PC-3 (cell line): Measurements from ENCODE around the gene DOCK1. TPM values are rescaled to one million over a fixed set of nuclear protein-coding genes. Genes with fewer than 3 reads are reported as not detected.

Experiments used
- ATAC-seq: fragments of 200-7000 bp; cut with Tn5 transposase; 2 replicates; pipeline ENCODE4 v1.9.1; 2020; ENCODE audit warnings: mild to moderate bottlenecking, moderate library complexity
- BruUV-seq: library from RNA; stranded (reverse); fragments of 400-500 nt; replicated peaks from 2 replicates; lab custom pipeline; 2021; lab: Mats Ljungman, UMichigan
- CTCF ChIA-PET: fragments of 300-600 bp; sonication (Branson Sonifier 250); formaldehyde crosslinking; loops from one replicate; lab custom pipeline; 2022; ENCODE audit warnings: antibody characterized with exemption; lab: Charles Lee
- POLR2A ChIA-PET: fragments of 300-600 bp; sonication (Branson Sonifier 250); formaldehyde crosslinking; loops from one replicate; lab custom pipeline; 2022; ENCODE audit warnings: antibody characterized with exemption; ENCODE audit not compliant: unreplicated experiment; lab: Charles Lee
- DNase-seq: peaks from one replicate; pipeline ENCODE4 v3.0.0-alpha.2; 2015
- H2AFZ ChIP-seq: fragments of 300-600 bp; sonication (generic); 2 replicates; pipeline ENCODE4 v1.6.0; 2016; ENCODE audit warnings: antibody characterized with exemption, low read length
- H3F3A ChIP-seq: fragments of 300-600 bp; sonication (generic); one replicate; pipeline ENCODE4 v1.6.0; 2017; ENCODE audit warnings: antibody characterized with exemption, low read length, control low read depth, mild to moderate bottlenecking; ENCODE audit not compliant: unreplicated experiment
- H3K27ac ChIP-seq: fragments of 300-600 bp; sonication (generic); 2 replicates; pipeline ENCODE4 v1.5.1; 2016; ENCODE audit warnings: mild to moderate bottlenecking, low read length
- H3K27me3 ChIP-seq: fragments of 300-600 bp; sonication (generic); 2 replicates; pipeline ENCODE4 v1.6.1; 2016; ENCODE audit warnings: low read length, mixed read lengths
- H3K36me3 ChIP-seq: fragments of 300-600 bp; sonication (generic); 2 replicates; pipeline ENCODE4 v1.6.1; 2016; ENCODE audit warnings: low read depth, mixed run types, low read length, mixed read lengths
- H3K4me1 ChIP-seq: fragments of 300-600 bp; sonication (generic); 2 replicates; pipeline ENCODE4 v1.5.1; 2016; ENCODE audit warnings: low read length; ENCODE audit not compliant: insufficient read depth
- H3K4me2 ChIP-seq: fragments of 300-600 bp; sonication (generic); 2 replicates; pipeline ENCODE4 v1.6.0; 2016; ENCODE audit warnings: low read length
- H3K4me3 ChIP-seq: fragments of 300-600 bp; sonication (generic); 2 replicates; pipeline ENCODE4 v1.5.1; 2016; ENCODE audit warnings: mild to moderate bottlenecking, low read length, mixed read lengths
- H3K79me2 ChIP-seq: fragments of 300-600 bp; sonication (generic); 2 replicates; pipeline ENCODE4 v1.6.1; 2017; ENCODE audit warnings: low read length, mixed read lengths
- H3K9ac ChIP-seq: fragments of 300-600 bp; sonication (generic); 2 replicates; pipeline ENCODE4 v1.6.0; 2016; ENCODE audit warnings: mild to moderate bottlenecking, low read length
- H3K9me2 ChIP-seq: fragments of 300-600 bp; sonication (generic); replicated peaks from 2 replicates; pipeline ENCODE4 v1.6.1; 2016; ENCODE audit warnings: mixed run types, low read length, mixed read lengths
- H3K9me3 ChIP-seq: fragments of 300-600 bp; sonication (generic); 2 replicates; pipeline ENCODE4 v1.6.1; 2016; ENCODE audit warnings: low read length, mixed read lengths
- H4K20me1 ChIP-seq: fragments of 300-600 bp; sonication (generic); 2 replicates; pipeline ENCODE4 v1.6.1; 2016; ENCODE audit warnings: low read length, mixed read lengths
- EZH2 ChIP-seq: fragments of 300-600 bp; sonication (generic); IDR thresholded peaks from one replicate; pipeline ENCODE4 v1.6.1; 2017; ENCODE audit warnings: antibody characterized with exemption, mild to moderate bottlenecking, low read length; ENCODE audit not compliant: unreplicated experiment
- EZH2phosphoT487 ChIP-seq: fragments of 300-600 bp; sonication (generic); IDR thresholded peaks from 2 replicates; pipeline ENCODE4 v1.6.1; 2018; ENCODE audit warnings: mild to moderate bottlenecking, antibody characterized with exemption, low read length, borderline replicate concordance
- intact Hi-C: fragments of 100-400 bp; cut with micrococcal nuclease; formaldehyde crosslinking; loops from 2 replicates; pipeline ENCODE4 v1.9.0; 2023
- total RNA-seq: library from RNA; depleted of rRNA; stranded (reverse); fragments of >200 nt; gene quantifications from 2 replicates; pipeline ENCODE4 v1.2.3, GENCODE V29; 2014
- TF ChIP-seq, protein P1 (sequence below): fragments of 300-600 bp; sonication (generic); conservative IDR thresholded peaks from 2 replicates; pipeline ENCODE4 v1.5.1; 2017; ENCODE audit warnings: antibody characterized with exemption, low read depth, mild to moderate bottlenecking, low read length

The DOCK1 gene
- total RNA-seq, 1 experiment from 2014 or later, result 34.3 TPM

- no peaks in the 10 kb centered on the region for H3K4me1 ChIP-seq
- intact Hi-C loops, result no loop called here
- no peaks in the 10 kb centered on the region for H3K9me3 ChIP-seq
- H3K27me3 ChIP-seq, result no peaks in the 10 kb centered on the region
- no peaks in the 10 kb centered on the region for H3K9me2 ChIP-seq
- no peaks in the 10 kb centered on the region for H3K36me3 ChIP-seq
- H3K79me2 ChIP-seq, result no peaks in the 10 kb centered on the region
- CTCF ChIA-PET, result no interaction called here
- TF ChIP-seq EZH2, result no peak
- TF ChIP-seq, protein P1, sequence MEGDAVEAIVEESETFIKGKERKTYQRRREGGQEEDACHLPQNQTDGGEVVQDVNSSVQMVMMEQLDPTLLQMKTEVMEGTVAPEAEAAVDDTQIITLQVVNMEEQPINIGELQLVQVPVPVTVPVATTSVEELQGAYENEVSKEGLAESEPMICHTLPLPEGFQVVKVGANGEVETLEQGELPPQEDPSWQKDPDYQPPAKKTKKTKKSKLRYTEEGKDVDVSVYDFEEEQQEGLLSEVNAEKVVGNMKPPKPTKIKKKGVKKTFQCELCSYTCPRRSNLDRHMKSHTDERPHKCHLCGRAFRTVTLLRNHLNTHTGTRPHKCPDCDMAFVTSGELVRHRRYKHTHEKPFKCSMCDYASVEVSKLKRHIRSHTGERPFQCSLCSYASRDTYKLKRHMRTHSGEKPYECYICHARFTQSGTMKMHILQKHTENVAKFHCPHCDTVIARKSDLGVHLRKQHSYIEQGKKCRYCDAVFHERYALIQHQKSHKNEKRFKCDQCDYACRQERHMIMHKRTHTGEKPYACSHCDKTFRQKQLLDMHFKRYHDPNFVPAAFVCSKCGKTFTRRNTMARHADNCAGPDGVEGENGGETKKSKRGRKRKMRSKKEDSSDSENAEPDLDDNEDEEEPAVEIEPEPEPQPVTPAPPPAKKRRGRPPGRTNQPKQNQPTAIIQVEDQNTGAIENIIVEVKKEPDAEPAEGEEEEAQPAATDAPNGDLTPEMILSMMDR, result no peak
- no peak for TF ChIP-seq EZH2phosphoT487
- no peak overlapping the region for H2AFZ ChIP-seq
- H3K4me3 ChIP-seq, result no peak overlapping the region
- H3K27ac ChIP-seq, result no peak overlapping the region
- no peaks in the 10 kb centered on the region for H4K20me1 ChIP-seq
- POLR2A ChIA-PET, result no interaction called here
- no peak for DNase-seq
- BruUV-seq, result no TSS peak
- ATAC-seq, result no peak
- no peak overlapping the region for H3K4me2 ChIP-seq
- no peak overlapping the region for H3K9ac ChIP-seq
- no peaks in the 10 kb centered on the region for H3F3A ChIP-seq
Observed at GRCh38 chr10:127435246-127435645, 530.0 kb downstream of the DOCK1 start.

DNA sequence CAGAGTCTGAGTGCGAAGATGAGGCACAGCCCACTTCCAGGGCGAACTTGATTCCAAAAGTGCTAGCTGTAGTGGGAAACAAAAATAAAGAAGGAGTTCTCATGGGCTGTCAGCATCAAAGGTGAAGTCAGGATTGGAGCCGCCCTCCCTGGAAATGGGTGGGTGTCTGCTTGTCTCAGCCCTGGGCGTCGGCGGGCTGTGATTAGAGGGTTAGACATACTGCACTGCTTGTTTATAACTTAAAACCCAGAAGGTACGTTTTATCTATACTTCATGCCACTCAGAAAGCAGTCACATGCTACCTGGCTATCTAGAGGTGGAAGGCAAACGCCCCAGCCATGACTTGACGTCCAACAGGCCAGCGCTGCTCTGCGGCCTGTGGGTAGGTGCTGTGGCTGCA lies 535.1 kb downstream of the DOCK1 start:
- ChIA-PET CTCF (no interaction called here), POLR2A (no interaction called here)
- Histone ChIP-seq H4K20me1 (no peaks in the 10 kb centered on the region), H3K36me3 (no peaks in the 10 kb centered on the region), H3K9ac (no peak overlapping the region), H3K27ac (no peak overlapping the region), H3K9me3 (no peaks in the 10 kb centered on the region), H3K9me2 (no peaks in the 10 kb centered on the region), H3K4me1 (no peaks in the 10 kb centered on the region), H3K27me3 (no peaks in the 10 kb centered on the region), H3K4me2 (no peak overlapping the region), H3K79me2 (no peaks in the 10 kb centered on the region), H3F3A (no peaks in the 10 kb centered on the region), H3K4me3 (no peak overlapping the region), H2AFZ (no peak overlapping the region)
- intact Hi-C loops, result no loop called here
- DNase-seq (no peak), ATAC-seq (no peak)
- TF ChIP-seq, protein P1, result no peak
- TF ChIP-seq EZH2phosphoT487 (no peak), EZH2 (no peak)
- BruUV-seq, result no TSS peak

GRCh38 chr10:127441350-127442219 lies 536.4 kb downstream of the DOCK1 start:
- H3K27me3 ChIP-seq, result no peaks in the 10 kb centered on the region
- DNase-seq, result no peak
- H3K4me1 ChIP-seq, result no peaks in the 10 kb centered on the region
- no peaks in the 10 kb centered on the region for H3K36me3 ChIP-seq
- ATAC-seq, result no peak
- ChIA-PET CTCF (no interaction called here), POLR2A (no interaction called here)
- no TSS peak for BruUV-seq
- no peak overlapping the region for H3K27ac ChIP-seq
- H3K4me3 ChIP-seq, result no peak overlapping the region
- H2AFZ ChIP-seq, result no peak overlapping the region
- TF ChIP-seq EZH2, result no peak
- TF ChIP-seq, protein P1, result no peak
- TF ChIP-seq EZH2phosphoT487, result no peak
- no peak overlapping the region for H3K9ac ChIP-seq
- no peaks in the 10 kb centered on the region for H3K79me2 ChIP-seq
- no peaks in the 10 kb centered on the region for H4K20me1 ChIP-seq
- no peaks in the 10 kb centered on the region for H3F3A ChIP-seq
- H3K9me2 ChIP-seq, result no peaks in the 10 kb centered on the region
- intact Hi-C loops, result no loop called here
- H3K4me2 ChIP-seq, result no peak overlapping the region
- H3K9me3 ChIP-seq, result no peaks in the 10 kb centered on the region
